K562 (cell line): Measurements from ENCODE around the gene TMEM126A. TPM values are rescaled to one million over a fixed set of nuclear protein-coding genes. Genes with fewer than 3 reads are reported as not detected.
A peak's percentile ranks its signal among the peaks of the same experiment; 100 is the strongest.

Experiments used
- GABPA ChIP-seq: fragments of 200-800 bp; sonication (Bioruptor generic); conservative IDR thresholded peaks from 2 replicates; pipeline ENCODE4 v1.6.1; 2016; ENCODE audit warnings: low read depth, missing genetic modification characterization, missing compliant biosample characterization
- HMG20B ChIP-seq: fragments of 250-450 bp; sonication (Bioruptor Pico); IDR thresholded peaks from 2 replicates; pipeline ENCODE4 v1.5.0; 2021; ENCODE audit warnings: mild to moderate bottlenecking
- KAT7 ChIP-seq: sonication (generic); formaldehyde crosslinking; IDR thresholded peaks from 2 replicates; pipeline ENCODE4 v1.8.0; 2022; ENCODE audit warnings: missing genetic modification reagents, mild to moderate bottlenecking, borderline replicate concordance
- PHF20 ChIP-seq: fragments of 450-650 bp; IDR thresholded peaks from 2 replicates; pipeline ENCODE4 v1.6.1; 2018; ENCODE audit not compliant: partially characterized antibody
- PPARD ChIP-seq: fragments of 250-450 bp; sonication (Bioruptor Pico); IDR thresholded peaks from 2 replicates; pipeline ENCODE4 v1.8.0; 2022; ENCODE audit warnings: inconsistent platforms, mild to moderate bottlenecking, moderate library complexity
- SIN3B ChIP-seq: fragments of 450-650 bp; IDR thresholded peaks from 2 replicates; pipeline ENCODE4 v1.6.1; 2017; ENCODE audit warnings: low read depth, mild to moderate bottlenecking, moderate library complexity
- SRSF7 ChIP-seq: fragments of 200-400 bp; formaldehyde crosslinking; optimal IDR thresholded peaks from 2 replicates; pipeline ENCODE3; 2017; ENCODE audit warnings: mild to moderate bottlenecking, low read depth, low read length
- U2AF2 ChIP-seq: fragments of 200-400 bp; formaldehyde crosslinking; optimal IDR thresholded peaks from 2 replicates; pipeline ENCODE3; 2017; ENCODE audit warnings: low read depth, mild to moderate bottlenecking, low read length
- ZNF146 ChIP-seq: IDR thresholded peaks from one replicate; pipeline ENCODE4 v1.6.1; 2018; ENCODE audit warnings: missing compliant biosample characterization; ENCODE audit not compliant: unreplicated experiment
- ZNF445 ChIP-seq: fragments of 250-450 bp; sonication (Bioruptor Pico); IDR thresholded peaks from 2 replicates; pipeline ENCODE4 v1.4.0; 2020; ENCODE audit warnings: low read depth, mild to moderate bottlenecking, moderate library complexity
- polyA plus RNA-seq, 8 experiments: library from polyadenylated mRNA; depleted of rRNA in 4 of 8; stranded (reverse) in 5 of 8; unstranded in 3 of 8; fragments of >200 nt; fragmentation: Nextera tagmentation in 2 of 8; fragmentation: Illumina TruSeq in 1 of 8; extraction: Ambion mirVana in 2 of 8; extraction: Trizol in 1 of 8; gene quantifications; 2 replicates each; pipeline versions ENCODE4 v1.2.1 to v1.2.3, GENCODE V29; 2011 to 2014; ENCODE audit warnings: inconsistent platforms in 1 of 8, missing spikeins in 1 of 8
- total RNA-seq, 7 experiments: library from RNA; depleted of rRNA in 6 of 7; stranded (reverse); fragments of >200 nt in 6 of 7; fragmentation: Illumina TruSeq in 2 of 7; extraction: Trizol in 2 of 7; gene quantifications; 2 replicates each; pipeline versions ENCODE4 v1.2.1 to v1.2.3, GENCODE V29; 2011 to 2021; ENCODE audit warnings: low replicate concordance in 1 of 7
- TF ChIP-seq, protein P1 (sequence below), 2 experiments: IDR thresholded peaks; 2 replicates each; pipeline ENCODE4 v1.6.1; 2011; ENCODE audit warnings: borderline replicate concordance in 1 of 2, control low read depth in 1 of 2, low read depth in 1 of 2, low read length in 1 of 2, mild to moderate bottlenecking in 1 of 2, mixed read lengths in 1 of 2, moderate library complexity in 1 of 2; ENCODE audit not compliant: insufficient read depth in 1 of 2, insufficient read length in 1 of 2, poor library complexity in 1 of 2, severe bottlenecking in 1 of 2; ENCODE audit errors: extremely low read depth in 1 of 2
- TF ChIP-seq, protein P2 (sequence below): fragments of 250-450 bp; sonication (Bioruptor Pico); IDR thresholded peaks from 2 replicates; pipeline ENCODE4 v1.8.0; 2022; ENCODE audit warnings: inconsistent platforms
- TF ChIP-seq, protein P3 (sequence below): fragments of 250-450 bp; sonication (Bioruptor Pico); IDR thresholded peaks from 2 replicates; pipeline ENCODE4 v1.4.0; 2020
- TF ChIP-seq, protein P4 (sequence below): fragments of 250-450 bp; sonication (Bioruptor Pico); IDR thresholded peaks from 2 replicates; pipeline ENCODE4 v1.4.0; 2020; ENCODE audit warnings: mild to moderate bottlenecking, moderate library complexity

TMEM126A gene
- total and polyA plus RNA-seq, 9 of the 15 experiments (the other 6 are each of a cell fraction or from before 2014, with no cell fraction given), result 19.3 to 154 (median 56.3) TPM

DNA sequence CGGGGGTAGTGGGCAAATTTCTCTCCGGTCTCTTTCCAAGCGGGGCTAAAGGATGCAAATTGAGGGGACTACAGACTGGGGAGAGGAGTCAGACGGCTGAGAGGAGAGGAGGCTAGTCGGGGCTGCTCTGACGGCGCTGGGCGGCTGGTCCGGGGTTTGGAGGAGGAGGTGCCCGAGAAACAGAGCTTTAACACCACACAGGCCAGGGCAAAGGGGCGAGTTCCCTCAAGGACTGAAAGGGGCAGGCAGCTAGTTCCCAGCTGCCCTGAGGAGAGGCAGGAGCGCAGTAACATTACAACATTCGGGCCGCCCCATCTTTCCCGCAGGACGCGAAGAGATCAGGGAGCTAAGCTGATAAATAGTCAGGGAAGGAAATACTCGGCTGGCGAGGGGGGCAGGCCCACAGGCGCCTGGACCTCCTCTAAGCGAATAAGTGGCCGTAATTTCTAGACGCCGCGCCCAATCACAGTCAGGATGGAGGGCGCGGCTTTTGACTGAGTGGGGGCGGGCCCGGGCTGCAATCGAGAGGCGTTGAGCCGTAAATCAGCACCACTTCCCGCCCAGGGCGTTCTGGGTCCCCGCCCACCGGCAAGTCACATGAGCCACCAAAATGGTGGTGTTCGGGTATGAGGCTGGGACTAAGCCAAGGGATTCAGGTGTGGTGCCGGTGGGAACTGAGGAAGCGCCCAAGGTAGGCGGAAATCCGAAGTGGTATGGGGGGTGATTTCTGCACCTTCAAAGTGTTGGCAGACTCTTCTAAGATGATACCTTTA is 19.6 kb upstream of the TMEM126A start, which contains the start of gene TMEM126B (continued):
- TF ChIP-seq, protein P1, sequence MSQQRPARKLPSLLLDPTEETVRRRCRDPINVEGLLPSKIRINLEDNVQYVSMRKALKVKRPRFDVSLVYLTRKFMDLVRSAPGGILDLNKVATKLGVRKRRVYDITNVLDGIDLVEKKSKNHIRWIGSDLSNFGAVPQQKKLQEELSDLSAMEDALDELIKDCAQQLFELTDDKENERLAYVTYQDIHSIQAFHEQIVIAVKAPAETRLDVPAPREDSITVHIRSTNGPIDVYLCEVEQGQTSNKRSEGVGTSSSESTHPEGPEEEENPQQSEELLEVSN (IDR thresholded peaks at IDR 0.05; ENCODE audit: borderline replicate concordance in 1 of 2, extremely low read depth in 1 of 2, insufficient read depth in 1 of 2, insufficient read length in 1 of 2, low read depth in 1 of 2, low read length in 1 of 2, poor library complexity in 1 of 2, severe bottlenecking in 1 of 2), result peak; percentile 22 to 59
- no peak for TF ChIP-seq PPARD (CRISPR knock-in tag)
- peak; percentile 14; the same call in 1 of the 2 replicates for TF ChIP-seq KAT7
- no peak for TF ChIP-seq ZNF146 (CRISPR knock-in tag)
- no peak for TF ChIP-seq HMG20B (CRISPR knock-in tag)
- TF ChIP-seq, protein P2, sequence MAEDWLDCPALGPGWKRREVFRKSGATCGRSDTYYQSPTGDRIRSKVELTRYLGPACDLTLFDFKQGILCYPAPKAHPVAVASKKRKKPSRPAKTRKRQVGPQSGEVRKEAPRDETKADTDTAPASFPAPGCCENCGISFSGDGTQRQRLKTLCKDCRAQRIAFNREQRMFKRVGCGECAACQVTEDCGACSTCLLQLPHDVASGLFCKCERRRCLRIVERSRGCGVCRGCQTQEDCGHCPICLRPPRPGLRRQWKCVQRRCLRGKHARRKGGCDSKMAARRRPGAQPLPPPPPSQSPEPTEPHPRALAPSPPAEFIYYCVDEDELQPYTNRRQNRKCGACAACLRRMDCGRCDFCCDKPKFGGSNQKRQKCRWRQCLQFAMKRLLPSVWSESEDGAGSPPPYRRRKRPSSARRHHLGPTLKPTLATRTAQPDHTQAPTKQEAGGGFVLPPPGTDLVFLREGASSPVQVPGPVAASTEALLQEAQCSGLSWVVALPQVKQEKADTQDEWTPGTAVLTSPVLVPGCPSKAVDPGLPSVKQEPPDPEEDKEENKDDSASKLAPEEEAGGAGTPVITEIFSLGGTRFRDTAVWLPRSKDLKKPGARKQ, result no peak
- TF ChIP-seq SIN3B, result peak; percentile 94
- no peak for TF ChIP-seq ZNF445
- TF ChIP-seq, protein P3, sequence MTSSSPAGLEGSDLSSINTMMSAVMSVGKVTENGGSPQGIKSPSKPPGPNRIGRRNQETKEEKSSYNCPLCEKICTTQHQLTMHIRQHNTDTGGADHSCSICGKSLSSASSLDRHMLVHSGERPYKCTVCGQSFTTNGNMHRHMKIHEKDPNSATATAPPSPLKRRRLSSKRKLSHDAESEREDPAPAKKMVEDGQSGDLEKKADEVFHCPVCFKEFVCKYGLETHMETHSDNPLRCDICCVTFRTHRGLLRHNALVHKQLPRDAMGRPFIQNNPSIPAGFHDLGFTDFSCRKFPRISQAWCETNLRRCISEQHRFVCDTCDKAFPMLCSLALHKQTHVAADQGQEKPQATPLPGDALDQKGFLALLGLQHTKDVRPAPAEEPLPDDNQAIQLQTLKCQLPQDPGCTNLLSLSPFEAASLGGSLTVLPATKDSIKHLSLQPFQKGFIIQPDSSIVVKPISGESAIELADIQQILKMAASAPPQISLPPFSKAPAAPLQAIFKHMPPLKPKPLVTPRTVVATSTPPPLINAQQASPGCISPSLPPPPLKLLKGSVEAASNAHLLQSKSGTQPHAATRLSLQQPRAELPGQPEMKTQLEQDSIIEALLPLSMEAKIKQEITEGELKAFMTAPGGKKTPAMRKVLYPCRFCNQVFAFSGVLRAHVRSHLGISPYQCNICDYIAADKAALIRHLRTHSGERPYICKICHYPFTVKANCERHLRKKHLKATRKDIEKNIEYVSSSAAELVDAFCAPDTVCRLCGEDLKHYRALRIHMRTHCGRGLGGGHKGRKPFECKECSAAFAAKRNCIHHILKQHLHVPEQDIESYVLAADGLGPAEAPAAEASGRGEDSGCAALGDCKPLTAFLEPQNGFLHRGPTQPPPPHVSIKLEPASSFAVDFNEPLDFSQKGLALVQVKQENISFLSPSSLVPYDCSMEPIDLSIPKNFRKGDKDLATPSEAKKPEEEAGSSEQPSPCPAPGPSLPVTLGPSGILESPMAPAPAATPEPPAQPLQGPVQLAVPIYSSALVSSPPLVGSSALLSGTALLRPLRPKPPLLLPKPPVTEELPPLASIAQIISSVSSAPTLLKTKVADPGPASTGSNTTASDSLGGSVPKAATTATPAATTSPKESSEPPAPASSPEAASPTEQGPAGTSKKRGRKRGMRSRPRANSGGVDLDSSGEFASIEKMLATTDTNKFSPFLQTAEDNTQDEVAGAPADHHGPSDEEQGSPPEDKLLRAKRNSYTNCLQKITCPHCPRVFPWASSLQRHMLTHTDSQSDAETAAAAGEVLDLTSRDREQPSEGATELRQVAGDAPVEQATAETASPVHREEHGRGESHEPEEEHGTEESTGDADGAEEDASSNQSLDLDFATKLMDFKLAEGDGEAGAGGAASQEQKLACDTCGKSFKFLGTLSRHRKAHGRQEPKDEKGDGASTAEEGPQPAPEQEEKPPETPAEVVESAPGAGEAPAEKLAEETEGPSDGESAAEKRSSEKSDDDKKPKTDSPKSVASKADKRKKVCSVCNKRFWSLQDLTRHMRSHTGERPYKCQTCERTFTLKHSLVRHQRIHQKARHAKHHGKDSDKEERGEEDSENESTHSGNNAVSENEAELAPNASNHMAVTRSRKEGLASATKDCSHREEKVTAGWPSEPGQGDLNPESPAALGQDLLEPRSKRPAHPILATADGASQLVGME (CRISPR knock-in tag), result no peak
- TF ChIP-seq, protein P4, sequence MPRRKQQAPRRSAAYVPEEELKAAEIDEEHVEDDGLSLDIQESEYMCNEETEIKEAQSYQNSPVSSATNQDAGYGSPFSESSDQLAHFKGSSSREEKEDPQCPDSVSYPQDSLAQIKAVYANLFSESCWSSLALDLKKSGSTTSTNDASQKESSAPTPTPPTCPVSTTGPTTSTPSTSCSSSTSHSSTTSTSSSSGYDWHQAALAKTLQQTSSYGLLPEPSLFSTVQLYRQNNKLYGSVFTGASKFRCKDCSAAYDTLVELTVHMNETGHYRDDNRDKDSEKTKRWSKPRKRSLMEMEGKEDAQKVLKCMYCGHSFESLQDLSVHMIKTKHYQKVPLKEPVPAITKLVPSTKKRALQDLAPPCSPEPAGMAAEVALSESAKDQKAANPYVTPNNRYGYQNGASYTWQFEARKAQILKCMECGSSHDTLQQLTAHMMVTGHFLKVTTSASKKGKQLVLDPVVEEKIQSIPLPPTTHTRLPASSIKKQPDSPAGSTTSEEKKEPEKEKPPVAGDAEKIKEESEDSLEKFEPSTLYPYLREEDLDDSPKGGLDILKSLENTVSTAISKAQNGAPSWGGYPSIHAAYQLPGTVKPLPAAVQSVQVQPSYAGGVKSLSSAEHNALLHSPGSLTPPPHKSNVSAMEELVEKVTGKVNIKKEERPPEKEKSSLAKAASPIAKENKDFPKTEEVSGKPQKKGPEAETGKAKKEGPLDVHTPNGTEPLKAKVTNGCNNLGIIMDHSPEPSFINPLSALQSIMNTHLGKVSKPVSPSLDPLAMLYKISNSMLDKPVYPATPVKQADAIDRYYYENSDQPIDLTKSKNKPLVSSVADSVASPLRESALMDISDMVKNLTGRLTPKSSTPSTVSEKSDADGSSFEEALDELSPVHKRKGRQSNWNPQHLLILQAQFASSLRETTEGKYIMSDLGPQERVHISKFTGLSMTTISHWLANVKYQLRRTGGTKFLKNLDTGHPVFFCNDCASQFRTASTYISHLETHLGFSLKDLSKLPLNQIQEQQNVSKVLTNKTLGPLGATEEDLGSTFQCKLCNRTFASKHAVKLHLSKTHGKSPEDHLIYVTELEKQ (CRISPR knock-in tag), result no peak
- peak; percentile 87 for TF ChIP-seq PHF20
- TF ChIP-seq SRSF7, result no peak
- TF ChIP-seq U2AF2, result no peak
- TF ChIP-seq GABPA, result peak; percentile 49; the same call in 1 of the 2 replicates
